RCC 7860 (cell line): ENCODE data around the gene ARID3B.
"Not testable (repeated sequence)": the region's sequence is repeated elsewhere in the genome, so short reads cannot be mapped to it uniquely, and the experiment has no call there.

Experiments
- DNase-seq: peaks from one replicate; pipeline ENCODE4 v3.0.0-alpha.2; 2015; ENCODE audit warnings: low spot score
- FAIRE-seq: peaks from 2 replicates; lab custom pipeline; 2012; peaks lifted over from hg19 to GRCh38; lab: Jason Lieb, UNC

Gene ARID3B

DNA sequence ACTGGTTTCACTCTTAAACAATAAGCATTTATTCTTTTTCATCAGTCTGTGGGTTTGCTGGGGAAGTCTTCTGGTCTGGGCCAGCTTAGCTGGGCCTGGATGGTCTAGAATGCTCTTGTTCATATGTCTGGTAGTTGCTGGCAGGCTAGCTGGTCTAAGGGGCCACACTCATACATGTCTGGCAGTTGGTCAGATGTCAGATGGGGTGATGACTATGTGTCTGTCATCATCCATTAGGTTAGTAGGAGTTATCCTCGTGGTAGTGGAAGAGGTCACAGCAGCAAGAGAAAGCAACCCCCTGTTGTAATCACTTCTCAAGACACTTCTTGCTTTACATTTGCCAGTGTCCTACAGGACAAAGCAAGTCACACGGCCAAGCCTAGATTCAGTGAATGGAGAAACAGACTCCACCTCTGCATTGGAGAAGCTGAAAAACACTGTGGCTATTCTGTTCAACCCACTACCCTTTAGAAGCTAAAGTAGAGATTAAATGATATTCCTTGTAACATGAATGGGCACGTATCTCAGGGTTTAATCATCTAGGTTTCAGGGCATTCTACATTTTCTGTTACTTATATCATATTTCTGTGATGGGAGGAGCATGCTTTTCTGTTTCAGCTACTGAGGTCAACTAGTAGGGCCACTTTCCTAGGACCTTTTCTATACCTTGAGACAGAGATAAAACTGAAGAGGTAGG, 5.5 kb upstream of the ARID3B start:
- DNase-seq: peak; percentile 86
- peak; percentile 45 for FAIRE-seq

DNA sequence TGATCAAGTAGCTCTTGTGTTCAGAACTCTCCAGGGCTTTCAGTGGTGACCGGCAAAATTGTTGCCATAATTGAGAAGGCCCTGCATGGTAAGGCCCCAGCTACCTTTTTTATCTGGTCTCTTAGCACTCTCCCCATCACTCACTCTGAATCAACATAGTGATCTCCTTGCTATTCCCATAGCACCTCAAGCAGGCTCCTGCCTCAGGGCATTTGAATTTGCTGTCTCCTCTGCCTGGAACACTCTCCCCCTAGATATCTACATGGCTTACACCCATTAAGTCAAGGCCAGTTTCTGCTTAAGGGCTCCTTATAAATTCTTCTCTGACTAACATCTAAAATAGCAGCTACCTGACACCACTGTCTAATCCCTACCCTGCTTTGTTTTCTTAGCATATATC, 3.3 kb upstream of the ARID3B start:
- FAIRE-seq (no peak), DNase-seq (no peak)

DNA sequence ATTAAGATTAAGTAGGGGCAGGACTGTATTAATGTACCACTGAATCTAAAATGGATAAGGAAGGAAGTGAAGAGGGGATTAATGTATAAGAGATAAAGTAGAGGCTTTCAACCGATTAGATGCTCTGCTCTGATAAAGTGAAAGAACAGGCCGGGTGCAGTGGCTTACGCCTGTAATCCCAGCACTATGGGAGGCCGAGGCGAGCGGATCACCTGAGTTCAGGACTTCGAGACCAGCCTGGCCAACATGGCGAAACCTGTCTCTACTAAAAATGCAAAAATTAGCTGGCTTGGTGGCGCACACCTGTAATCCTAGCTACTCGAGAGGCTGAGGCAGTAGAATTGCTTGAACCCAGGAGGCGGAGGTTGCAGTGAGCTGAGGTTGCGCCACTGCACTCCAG, 1.5 kb upstream of the ARID3B start:
- FAIRE-seq, DNase-seq: not testable (repeated sequence)

DNA sequence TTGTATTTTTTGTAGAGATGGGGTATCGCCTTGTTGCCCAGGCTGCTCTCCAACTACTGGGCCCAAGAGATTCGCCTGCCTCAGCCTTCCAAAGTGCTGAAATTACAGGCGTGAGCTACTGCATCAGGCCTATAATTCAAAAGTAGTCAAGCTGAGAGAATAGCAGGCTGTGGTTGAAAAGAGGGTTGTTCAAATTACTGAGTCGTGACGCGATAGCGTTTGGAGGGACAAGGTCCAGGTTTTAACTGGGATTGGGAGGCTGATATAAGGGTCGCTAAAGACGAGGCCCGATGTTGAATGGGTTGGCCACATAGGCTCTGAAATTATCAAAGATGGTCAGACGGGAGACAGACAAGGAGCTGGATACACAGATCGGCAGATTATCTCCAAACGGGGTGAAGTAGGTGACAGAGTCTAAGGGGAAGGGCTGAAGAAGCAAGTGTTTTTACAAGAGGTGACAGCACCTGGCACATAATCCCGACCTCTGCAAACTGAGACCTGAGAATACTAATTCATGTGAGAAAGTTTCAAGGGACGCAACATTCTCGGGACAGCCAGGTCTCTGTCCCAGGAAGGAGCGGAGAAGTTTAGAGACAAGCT, 759 bp upstream of the ARID3B start:
- peak; percentile 54 for DNase-seq

DNA sequence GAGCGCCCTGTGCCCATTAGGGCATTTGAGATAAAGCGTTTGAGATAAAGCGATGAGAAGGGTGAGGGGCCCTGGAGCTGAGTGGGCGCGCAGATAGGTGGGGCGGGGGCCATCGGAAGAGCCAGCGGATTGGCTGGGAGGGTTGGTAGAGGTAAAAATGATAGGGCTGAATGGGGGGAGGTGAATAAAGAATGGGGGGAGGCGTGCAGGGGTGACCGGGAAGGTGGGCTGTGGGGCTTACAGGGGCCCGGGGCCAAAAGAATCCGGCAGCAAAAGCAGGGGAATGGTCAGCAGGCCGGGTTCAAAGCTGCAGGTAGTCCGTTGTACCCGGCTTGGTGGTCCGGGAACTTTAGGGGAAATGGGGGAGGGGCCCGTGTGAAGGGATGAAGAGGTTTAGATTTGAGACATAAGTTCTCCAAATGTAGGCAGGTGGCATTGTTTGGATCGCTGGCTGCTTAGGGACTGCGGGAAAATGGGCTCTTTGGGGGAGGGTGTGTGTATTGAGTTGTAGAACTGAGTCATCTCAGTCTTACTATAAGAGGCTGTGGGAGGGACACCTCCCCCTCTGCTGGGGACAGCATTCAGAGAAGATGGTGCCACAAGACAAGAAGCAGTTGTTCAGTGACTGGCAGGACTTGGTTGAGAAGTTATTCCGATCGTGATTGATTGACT, 610 bp downstream of the ARID3B start:
- no peak for FAIRE-seq
- DNase-seq: peak; percentile 74

More for the DNA sequence above, 759 bp upstream of the ARID3B start:
- peak; percentile 17 for FAIRE-seq

DNA sequence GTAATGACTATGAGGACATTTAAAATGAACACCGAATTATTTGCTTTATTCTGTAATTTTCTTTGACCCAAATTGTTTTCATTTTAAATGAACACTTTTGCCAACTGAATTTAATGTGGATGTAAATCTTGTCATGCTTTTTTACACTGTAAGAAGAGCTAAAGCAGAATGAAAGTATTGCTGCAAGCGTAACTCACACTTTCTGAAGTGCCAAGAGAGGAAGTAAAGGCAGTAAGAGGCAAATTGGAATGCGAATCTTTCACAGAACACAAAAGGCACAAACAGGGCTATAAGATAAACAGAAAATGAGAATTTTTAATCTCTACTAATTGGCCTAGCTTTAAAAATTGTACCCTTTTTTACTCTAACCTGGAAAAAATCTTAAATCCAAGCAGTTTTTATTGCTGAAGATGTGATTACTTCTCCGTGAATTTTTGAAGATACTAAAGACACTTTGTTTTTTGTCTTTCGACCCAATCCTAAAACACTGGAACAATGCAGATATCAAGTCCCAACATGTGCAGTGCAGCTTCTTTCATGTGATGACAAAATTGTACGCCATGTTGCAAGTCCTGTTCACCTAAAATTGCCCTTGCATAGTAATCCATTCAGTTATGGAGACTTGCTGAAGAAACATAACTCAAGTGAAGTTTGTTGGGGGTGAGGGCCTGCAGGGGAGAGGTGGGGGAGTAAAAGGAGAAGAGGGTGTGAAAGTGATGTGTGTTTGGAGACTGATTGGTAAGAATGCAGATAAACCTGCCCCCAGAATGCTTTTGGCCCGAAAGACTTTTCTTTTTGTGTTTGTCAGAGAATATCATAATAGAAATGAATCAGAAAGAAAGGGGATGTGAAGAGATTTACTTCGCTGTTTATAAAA, 1.4 kb downstream of the ARID3B start:
- FAIRE-seq: no peak
- DNase-seq: no peak

DNA sequence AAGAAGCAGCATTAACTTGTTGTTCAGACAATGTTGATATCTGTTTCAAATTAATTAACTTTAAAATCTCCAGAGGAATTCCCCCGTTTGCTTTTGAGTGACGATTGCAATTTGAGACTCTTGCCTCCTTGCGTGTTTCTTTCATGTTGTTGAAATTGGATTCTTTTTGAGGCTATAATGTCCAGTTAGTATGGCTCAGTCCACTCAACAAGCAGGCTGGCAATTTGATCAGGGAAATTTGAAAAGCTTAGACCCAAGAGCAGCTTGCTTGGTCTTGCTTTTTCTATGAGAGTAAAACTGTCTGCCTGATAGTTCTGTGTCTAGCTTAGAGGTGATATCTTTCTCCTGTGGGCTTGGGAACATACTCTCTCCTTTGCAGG, 2.0 kb downstream of the ARID3B start:
- FAIRE-seq: no peak
- no peak for DNase-seq

DNA sequence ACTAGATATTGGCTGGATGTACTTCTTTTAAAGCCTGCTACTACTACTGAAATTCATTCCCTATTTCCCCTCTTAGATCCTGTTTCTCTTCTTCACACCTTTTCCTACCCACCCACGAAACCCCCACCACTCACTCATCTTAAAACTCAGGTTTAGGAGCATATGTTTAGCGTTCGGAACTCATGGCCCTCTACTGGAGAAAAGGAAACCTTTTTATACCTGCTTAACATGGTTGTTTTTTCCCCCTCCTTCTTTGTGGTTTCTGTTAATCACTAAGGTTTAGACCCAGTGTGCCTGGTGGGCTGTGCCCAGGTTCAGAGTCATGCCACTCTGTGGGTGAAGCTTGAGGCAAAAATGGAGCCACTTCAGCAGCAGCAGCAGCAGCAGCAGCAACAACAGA, 2.6 kb downstream of the ARID3B start:
- DNase-seq: peak; percentile 39
- FAIRE-seq: no peak

DNA sequence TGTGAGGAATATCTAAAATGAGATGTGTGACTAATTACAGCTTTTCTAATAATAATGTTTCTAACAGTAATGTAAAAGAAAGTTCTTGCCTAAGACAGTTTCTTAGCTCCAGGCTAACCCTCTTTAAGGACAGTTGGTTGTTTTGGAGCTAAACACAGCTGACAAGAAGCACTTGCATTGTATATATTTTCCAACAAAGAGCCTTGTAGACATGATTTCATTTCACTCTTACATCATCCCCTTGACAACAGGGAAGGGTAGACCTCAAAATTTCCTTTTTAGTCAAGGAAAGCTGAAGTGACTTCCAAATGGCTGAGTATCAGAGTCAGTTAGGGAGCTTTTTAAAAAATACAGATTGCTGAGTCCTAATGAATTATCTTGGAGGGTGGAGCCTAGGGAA, 4.1 kb downstream of the ARID3B start:
- no peak for DNase-seq
- no peak for FAIRE-seq

DNA sequence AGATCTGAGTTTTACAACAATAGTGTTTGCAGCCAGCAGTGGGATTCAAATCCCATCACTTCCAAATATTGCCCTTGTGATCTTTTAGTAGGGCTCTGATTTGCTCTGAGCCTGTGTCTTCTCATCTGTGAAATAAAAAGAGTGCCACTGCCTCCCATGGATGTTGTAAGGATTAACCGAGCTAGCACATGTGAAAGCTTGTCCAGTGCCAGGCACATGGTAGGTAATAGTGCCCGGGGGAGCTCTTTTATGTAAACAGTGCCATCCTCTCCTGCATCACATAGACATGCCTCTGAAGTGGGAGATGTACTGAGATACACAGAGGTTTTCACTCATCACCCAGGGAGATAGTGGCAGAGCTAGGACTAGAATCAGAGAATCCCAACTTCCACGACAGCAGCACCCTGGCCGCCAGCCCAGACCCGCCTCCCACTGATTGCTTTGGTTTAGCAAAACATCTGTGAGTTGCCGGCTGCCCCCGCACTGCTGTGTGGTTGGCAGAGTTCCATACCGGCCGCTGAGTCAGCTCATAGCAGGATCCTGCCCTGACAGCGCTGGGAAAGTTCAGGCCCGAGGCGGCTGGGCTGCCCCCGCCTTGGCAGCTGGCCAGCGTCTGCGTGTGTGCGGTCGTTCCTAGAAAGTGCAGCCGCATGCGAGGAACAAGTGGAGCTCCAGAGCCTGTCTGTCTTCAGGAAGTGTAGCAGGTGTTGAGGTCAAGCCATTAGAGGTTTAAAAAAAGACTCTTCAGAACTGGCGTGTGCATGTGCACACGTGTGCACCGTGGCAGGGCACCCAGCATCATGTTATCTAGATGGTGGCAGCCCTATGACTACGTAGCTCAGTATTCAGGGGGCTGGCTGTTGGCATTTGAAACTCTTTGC, 5.0 kb downstream of the ARID3B start:
- peak; percentile 90 for FAIRE-seq
- peak; percentile 99 for DNase-seq

DNA sequence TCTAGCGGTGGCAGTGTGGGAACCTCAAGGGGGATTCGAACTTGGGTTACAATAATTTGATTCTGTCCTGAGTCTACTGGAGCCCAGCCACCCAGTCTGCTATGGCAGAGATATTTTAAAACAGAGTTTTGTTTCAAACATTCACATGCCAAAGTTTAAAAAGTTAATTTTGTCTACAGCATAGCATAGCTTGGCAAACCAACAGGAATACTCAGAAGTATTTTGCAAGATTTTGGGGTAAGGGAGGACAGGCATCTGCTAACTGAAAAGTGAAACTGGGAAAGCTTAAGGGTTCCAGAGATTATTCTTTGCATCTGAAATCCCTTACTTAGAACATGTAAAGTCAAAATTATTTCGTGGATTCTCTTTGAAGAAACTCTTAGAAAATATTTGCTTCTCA, 6.6 kb downstream of the ARID3B start:
- FAIRE-seq (no peak), DNase-seq (no peak)

DNA sequence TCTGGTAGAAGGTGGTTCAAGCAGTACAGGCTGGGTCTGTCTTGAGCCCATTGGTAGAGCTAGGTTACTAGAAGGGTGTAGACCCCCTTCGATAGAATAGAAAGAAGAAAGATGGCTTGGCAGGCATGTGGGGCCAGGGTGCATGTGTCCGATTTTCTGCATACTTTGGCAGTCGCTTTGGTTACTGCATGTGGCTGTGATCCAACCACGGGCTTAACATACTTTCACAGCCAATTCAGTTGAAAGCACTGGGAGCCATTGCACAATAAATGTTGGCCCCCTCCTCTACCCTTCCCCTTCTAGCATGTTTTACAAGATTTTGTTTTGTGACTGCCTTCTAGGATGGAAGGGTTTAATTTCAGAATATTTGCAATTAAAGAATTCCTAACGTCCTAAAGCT, 7.2 kb downstream of the ARID3B start:
- no peak for DNase-seq
- no peak for FAIRE-seq

DNA sequence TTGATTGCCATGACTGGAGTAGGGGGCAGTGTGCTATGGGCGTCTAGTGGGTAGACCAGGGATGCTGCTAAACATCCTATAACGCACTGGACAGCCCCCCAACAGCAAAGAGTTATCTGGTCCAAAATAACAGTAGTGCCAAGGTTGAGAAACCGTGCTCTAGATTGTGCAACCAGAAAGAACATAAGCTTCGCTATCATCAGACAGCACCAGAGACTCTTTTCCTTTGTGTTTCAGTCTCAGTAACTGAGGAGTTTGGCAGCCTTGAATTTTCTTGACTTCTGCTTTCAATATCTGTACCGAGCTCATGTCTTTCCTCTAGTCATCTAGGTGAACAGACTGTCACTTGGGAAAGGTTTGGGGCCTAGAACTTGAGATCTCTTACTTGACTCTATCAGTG, 8.8 kb downstream of the ARID3B start:
- FAIRE-seq (no peak), DNase-seq (no peak)

DNA sequence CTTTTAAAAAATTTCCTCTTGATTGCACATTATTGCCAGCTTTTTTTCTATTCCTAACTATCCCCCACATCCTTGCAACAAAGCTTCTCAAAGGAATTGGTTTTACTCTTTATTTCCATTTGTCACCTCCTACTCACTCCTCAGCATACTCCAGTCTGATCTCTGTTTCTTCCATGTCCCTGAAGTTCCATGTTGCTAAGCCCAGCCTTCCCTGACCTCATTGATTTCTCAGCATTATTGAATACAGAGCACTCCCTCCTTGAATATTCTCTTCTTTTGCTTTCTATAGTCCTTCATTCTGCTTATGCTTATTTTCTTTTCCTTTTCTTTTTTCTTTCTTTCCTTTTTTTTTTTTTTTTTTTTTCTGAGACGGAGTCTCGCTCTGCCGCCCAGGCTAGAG, 10.7 kb downstream of the ARID3B start:
- DNase-seq (no peak), FAIRE-seq (no peak)

DNA sequence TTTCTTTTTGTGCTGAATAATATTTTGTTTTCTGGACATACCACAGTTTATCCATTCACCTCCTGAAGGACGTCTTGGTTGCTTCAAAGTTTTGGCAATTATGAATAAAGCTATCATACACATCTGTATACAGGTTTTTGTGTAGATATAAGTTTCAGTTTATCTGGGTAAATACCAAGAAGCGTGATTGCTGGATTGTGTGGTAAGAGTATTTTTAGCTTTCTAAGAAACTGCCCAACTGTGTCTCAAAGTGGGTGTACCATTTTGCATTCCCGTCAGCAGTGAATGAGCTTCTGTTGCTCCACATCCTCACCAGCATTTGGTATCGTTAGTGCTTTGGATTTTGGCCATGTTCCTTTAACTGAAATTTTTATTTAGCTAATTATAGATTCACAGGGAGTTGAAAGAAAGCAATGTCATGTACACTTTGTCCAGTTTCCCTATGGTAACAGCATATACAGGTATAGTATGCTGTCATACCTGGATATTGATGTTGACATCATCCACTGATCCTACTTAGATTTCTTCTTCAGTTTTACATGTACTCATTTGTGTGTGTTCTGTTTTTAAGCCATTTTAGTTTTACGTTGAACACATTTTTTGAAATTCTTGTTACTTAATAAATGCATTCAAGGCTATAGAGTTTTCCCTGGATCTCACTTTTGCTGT, 11.9 kb downstream of the ARID3B start:
- FAIRE-seq (no peak), DNase-seq (no peak)

DNA sequence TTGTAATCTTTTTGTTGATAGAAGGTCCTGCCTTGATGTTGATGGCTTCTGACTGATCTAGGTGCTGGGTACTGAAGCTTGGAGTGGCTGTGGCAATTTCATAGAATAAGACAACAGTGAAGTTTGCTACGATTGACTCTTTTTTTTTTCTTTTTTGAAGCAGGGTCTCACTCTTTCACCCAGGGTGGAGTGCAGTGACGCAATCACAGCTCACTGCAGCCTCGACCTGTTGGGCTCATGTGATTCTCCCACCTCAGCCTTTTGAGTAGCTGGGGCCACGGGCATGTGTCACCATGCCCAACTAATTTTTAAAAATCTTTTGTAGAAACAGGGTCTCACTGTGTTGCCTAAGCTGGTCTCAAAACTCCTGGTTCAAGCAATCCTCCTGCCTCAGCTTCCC, 14.2 kb downstream of the ARID3B start:
- DNase-seq (no peak), FAIRE-seq (no peak)

DNA sequence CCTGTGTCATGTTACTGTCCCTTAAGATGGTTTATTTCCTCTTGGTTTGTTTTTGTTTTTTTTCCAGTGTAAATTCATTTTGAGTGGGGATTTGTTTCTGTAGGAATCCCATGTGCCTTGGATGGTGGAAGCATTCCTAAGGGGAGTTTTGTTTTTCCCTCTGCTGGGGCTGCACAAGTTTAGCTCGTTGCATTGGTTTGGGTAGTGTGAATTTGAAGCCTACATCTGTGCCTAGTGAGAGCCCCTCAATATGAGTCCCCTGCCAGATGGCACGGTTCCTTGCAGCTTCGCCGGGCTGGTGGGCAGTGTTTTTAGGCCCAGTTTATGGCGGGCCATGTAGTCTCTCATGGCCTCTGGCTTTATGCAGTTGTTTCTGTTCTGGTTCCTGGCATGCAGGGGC, 17.7 kb downstream of the ARID3B start:
- DNase-seq (no peak), FAIRE-seq (no peak)

DNA sequence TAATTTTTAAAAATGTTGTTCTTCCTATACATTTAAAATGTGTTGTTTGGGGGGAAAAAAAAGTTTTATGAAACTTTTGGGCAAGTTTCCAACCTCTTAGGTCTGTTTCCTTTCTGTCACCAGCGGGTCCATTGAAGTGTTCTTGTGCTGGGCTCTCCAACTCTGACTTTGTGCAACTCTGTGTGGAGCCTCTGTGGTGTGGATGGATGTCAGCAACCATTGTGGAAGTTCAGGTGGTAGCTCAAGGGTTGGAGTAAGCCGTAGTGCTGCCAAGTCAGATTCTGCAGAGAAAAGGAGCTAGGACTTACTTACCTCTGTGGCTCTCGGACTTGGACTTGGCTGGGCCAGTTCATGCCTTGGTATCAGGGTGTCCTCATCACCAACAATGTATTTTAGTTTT, 22.4 kb downstream of the ARID3B start:
- FAIRE-seq: no peak
- no peak for DNase-seq

DNA sequence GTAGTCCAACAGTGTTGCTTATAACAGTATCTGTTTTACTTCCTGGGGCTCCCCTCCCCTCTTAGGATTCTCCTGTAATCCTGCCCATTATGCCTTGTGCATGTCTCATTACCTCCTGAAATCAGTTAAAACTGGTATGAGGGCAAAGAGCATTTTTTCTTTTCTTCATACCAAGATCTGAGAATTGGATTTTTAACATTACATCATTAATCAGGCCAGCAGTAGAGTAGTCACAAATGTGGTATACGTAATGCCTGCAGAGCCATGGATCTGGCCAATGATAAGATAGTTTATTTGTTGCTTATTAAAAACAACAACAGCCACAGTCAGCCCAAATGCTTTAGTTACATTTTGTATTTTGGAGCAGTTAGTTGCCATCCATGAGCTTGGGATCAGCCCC, 23.2 kb downstream of the ARID3B start:
- FAIRE-seq: no peak
- no peak for DNase-seq
